ENCODE data around the gene TMEM8B.

TMEM8B gene

DNA sequence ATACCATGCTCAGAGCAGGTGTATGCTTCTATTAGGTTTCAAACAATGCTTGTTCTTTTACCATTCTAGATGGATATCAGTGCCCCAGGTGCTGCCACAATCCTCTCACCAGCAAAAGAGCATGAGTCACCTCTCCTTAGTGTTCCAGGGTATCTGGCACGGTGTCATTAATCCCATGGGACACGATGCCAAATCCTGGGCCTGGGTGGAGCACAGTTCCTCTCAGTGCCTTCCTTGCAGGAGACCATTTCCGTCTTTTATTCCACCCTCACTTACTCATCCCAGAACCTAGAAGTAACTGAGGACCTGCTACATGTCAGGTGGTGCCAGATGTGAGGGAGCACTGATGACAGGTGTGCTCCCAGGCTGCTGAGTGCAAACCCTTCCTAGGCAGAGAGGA is 42.5 kb downstream of the TMEM8B start:
- no peaks in the 10 kb centered on the region for H3K4me1 ChIP-seq (ENCODE audit: insufficient read depth, low read length, severe bottlenecking)
- no peak overlapping the region for H3K4me3 ChIP-seq (ENCODE audit: low read depth, low read length, poor library complexity, severe bottlenecking)
- no peaks in the 10 kb centered on the region for H4K20me1 ChIP-seq (ENCODE audit: insufficient read depth, low read length)
- H3K9me3 ChIP-seq (ENCODE audit: low read length) = peaks cover 4% of the 10 kb centered on the region
- no peak overlapping the region for H3K4me2 ChIP-seq (ENCODE audit: low read length)
- H3K36me3 ChIP-seq (ENCODE audit: insufficient read depth, low read length) = no peaks in the 10 kb centered on the region
- H3K9ac ChIP-seq (ENCODE audit: low read length) = no peak overlapping the region
- no peaks in the 10 kb centered on the region for H3K79me2 ChIP-seq (ENCODE audit: insufficient read depth, low read length)
- H2AFZ ChIP-seq (ENCODE audit: low read length) = no peak overlapping the region
- H3F3A ChIP-seq (ENCODE audit: insufficient read depth, low read length) = no peaks in the 10 kb centered on the region
- H3K27ac ChIP-seq (ENCODE audit: low read depth, low read length, poor library complexity, severe bottlenecking) = no peak overlapping the region
- TF ChIP-seq, protein P1, sequence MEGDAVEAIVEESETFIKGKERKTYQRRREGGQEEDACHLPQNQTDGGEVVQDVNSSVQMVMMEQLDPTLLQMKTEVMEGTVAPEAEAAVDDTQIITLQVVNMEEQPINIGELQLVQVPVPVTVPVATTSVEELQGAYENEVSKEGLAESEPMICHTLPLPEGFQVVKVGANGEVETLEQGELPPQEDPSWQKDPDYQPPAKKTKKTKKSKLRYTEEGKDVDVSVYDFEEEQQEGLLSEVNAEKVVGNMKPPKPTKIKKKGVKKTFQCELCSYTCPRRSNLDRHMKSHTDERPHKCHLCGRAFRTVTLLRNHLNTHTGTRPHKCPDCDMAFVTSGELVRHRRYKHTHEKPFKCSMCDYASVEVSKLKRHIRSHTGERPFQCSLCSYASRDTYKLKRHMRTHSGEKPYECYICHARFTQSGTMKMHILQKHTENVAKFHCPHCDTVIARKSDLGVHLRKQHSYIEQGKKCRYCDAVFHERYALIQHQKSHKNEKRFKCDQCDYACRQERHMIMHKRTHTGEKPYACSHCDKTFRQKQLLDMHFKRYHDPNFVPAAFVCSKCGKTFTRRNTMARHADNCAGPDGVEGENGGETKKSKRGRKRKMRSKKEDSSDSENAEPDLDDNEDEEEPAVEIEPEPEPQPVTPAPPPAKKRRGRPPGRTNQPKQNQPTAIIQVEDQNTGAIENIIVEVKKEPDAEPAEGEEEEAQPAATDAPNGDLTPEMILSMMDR (IDR thresholded peaks at IDR 0.05; ENCODE audit: low read length) = no peak
- TF ChIP-seq EZH2 (IDR thresholded peaks at IDR 0.05; ENCODE audit: borderline replicate concordance, low read length) = no peak
- no peaks in the 10 kb centered on the region for H3K9me2 ChIP-seq (ENCODE audit: low read depth, low read length)
- no peaks in the 10 kb centered on the region for H3K27me3 ChIP-seq (ENCODE audit: insufficient read depth, low read length)

DNA sequence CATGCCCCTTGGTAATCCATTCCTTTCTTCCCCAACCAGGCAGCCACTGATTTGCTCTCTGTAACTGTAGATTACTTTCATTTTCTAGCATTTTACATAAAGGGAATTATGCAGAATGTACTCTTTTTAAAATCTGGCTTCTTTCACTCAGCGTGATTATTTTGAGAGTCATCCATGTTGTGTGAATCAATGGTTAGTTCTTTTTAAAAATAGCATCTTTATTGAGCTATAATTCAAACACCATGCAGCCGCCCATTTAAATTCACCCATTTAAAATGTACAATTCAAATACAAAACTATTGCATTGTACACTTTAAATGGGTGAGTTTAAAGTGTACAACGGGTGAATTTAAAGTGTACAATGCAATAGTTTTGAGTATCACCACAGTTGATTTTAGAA is 43.5 kb downstream of the TMEM8B start:
- H3K27me3 ChIP-seq (ENCODE audit: insufficient read depth, low read length) = no peaks in the 10 kb centered on the region
- H3F3A ChIP-seq (ENCODE audit: insufficient read depth, low read length) = no peaks in the 10 kb centered on the region
- no peaks in the 10 kb centered on the region for H3K9me2 ChIP-seq (ENCODE audit: low read depth, low read length)
- H3K79me2 ChIP-seq (ENCODE audit: insufficient read depth, low read length) = no peaks in the 10 kb centered on the region
- H3K27ac ChIP-seq (ENCODE audit: low read depth, low read length, poor library complexity, severe bottlenecking) = no peak overlapping the region
- TF ChIP-seq, protein P1 (IDR thresholded peaks at IDR 0.05; ENCODE audit: low read length) = no peak
- no peak for TF ChIP-seq EZH2 (IDR thresholded peaks at IDR 0.05; ENCODE audit: borderline replicate concordance, low read length)
- no peaks in the 10 kb centered on the region; the same call in 1 of the 2 replicates for H3K36me3 ChIP-seq (ENCODE audit: insufficient read depth, low read length)
- H3K4me2 ChIP-seq (ENCODE audit: low read length) = no peak overlapping the region
- H3K9ac ChIP-seq (ENCODE audit: low read length) = no peak overlapping the region
- no peaks in the 10 kb centered on the region for H3K4me1 ChIP-seq (ENCODE audit: insufficient read depth, low read length, severe bottlenecking)
- H4K20me1 ChIP-seq (ENCODE audit: insufficient read depth, low read length) = no peaks in the 10 kb centered on the region
- no peak overlapping the region for H2AFZ ChIP-seq (ENCODE audit: low read length)
- peaks cover 13% of the 10 kb centered on the region for H3K9me3 ChIP-seq (ENCODE audit: low read length)
- H3K4me3 ChIP-seq (ENCODE audit: low read depth, low read length, poor library complexity, severe bottlenecking) = no peak overlapping the region

DNA sequence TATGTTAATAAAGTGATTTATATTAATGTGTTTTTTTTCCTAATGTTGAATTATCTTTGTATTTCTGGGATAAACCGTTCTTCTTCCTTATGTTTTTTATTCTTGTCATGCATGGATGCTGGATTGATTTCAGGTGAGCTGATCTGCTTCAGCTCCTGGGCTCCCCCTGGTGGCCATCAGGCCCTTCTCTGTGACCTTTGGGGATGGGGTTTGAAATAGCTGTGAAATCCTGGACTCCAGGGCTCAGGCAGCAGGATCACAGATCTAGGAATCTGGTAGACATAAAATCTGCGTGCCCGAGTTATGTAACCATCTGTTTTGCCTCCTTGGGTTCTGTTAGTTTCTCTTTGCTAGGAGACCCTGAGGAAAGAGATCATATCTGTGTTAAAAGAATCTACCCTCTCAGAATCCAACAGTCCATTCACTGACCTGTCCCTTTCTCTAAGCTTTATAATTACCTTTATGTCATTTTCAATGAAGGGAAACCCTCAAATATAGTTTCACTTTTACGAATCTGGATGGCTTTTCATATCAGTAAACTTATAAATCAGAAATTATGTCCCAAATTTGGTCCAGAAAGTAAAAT is 53.3 kb downstream of the TMEM8B start:
- H3K4me3 ChIP-seq (ENCODE audit: low read depth, low read length, poor library complexity, severe bottlenecking) = no peak overlapping the region
- TF ChIP-seq, protein P1 (IDR thresholded peaks at IDR 0.05; ENCODE audit: low read length) = peak; percentile 97
- no peak for TF ChIP-seq EZH2 (IDR thresholded peaks at IDR 0.05; ENCODE audit: borderline replicate concordance, low read length)
- H3K4me2 ChIP-seq (ENCODE audit: low read length) = no peak overlapping the region

More for the DNA sequence above, 53.3 kb downstream of the TMEM8B start:
- no peaks in the 10 kb centered on the region for H3K79me2 ChIP-seq (ENCODE audit: insufficient read depth, low read length)
- H2AFZ ChIP-seq (ENCODE audit: low read length) = no peak overlapping the region
- H3K9me2 ChIP-seq (ENCODE audit: low read depth, low read length) = no peaks in the 10 kb centered on the region
- H3K4me1 ChIP-seq (ENCODE audit: insufficient read depth, low read length, severe bottlenecking) = no peaks in the 10 kb centered on the region
- H3K36me3 ChIP-seq (ENCODE audit: insufficient read depth, low read length) = no peaks in the 10 kb centered on the region; the same call in 1 of the 2 replicates
- no peak overlapping the region for H3K9ac ChIP-seq (ENCODE audit: low read length)
- H3F3A ChIP-seq (ENCODE audit: insufficient read depth, low read length) = no peaks in the 10 kb centered on the region
- no peak overlapping the region for H3K27ac ChIP-seq (ENCODE audit: low read depth, low read length, poor library complexity, severe bottlenecking)
- H3K27me3 ChIP-seq (ENCODE audit: insufficient read depth, low read length) = no peaks in the 10 kb centered on the region
- H3K9me3 ChIP-seq (ENCODE audit: low read length) = peaks cover under 1% of the 10 kb centered on the region; the same call in 1 of the 2 replicates
- no peaks in the 10 kb centered on the region for H4K20me1 ChIP-seq (ENCODE audit: insufficient read depth, low read length)
